Measurements from ENCODE around the gene PLCG1.

PLCG1 gene

DNA sequence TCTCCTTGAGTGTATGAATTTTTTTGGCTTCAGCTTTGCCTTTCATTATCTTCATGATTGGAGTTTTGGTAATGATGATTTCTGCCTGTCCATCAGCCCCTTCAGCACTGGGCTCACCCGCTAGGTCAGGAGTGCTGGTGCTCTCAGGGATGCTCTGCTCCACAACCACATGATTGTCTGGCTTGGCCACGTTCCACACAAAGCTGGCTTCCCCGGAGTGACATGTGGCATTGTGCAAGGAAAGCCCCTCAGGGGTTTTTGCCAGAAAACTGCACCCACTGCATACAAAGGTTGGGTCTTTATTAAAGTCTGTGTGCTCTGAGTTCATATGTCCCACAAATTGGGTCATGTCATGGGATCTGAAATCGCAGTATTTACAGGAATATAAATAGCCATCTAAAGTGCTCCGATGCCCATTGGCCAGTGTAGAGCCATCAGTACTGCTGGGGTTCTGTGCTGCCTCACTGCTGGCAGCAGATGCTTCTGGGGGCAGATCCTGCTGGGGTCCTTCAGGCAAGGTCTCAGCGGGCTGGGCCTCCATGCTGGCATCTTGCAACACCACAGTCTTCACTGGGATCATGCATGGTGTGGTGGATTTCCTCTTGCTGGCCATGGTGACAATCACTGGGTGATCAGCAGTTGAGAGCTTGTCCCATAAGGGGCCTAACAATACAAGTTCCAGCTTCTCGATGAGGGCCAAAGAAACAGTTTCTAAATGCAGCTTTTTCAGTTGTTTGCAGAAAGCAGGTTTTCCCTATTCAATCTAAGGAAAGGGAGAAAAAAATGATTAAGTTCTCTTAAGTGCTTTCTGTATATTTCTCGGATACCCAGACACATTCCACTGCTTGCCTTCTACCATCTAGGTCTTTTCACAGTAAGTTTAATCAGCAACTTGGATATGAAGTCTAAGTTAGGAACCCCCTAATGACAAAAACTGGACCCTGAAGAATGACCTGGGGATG, 67.2 kb downstream of the PLCG1 start:
- DNase-seq (ENCODE audit: low spot score): no peak

DNA sequence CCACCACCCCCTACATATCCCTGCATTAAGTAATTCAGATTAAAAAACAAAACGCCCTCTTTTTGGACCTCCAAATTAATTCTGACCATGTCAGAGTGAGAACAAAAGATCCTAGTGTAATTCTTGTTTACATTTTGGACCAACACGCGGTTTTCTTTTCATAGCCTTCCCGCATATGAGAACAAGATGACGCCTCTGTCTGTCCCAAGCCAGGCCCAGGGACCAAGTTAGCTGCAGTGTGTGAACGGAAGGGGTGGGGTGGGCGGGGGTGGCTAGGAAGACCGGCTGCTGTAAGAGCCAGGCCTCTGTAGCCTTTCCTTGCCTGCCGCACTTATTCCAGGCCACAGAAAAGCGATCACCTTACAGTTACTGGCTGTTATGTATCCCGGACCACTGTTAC, 68.0 kb downstream of the PLCG1 start:
- DNase-seq (ENCODE audit: low spot score): no peak

DNA sequence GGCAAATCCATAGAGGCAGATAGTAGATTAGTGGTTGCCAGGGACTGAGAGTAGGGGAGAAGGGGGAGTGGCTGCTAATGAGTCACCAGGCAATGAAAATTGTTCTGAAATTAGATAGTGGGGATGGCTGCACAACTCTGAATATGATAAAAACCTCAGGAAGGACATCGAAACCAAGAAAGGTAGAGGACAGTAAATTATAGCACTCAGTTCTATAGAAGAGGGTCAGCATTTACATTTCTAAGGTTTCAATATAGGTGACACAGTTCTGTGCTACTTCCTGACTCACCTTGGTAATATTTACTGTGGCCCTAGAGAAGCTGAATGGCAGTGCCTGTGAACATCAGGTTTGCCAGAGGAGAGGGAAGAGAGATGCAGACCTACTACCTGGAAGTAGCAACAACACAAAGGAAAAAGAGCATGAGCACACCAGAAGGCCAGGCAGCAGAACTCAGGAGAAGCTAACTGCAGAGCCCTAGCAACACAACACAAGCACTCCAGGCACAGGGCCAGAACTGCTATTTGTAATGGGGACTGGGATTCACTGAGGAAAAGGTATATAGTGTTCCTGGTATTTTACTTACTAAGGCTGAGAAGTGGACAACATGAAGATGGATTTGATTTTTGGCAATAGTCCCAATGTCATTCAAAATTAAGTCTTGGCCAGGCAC, 75.9 kb downstream of the PLCG1 start:
- DNase-seq (ENCODE audit: low spot score): no peak

DNA sequence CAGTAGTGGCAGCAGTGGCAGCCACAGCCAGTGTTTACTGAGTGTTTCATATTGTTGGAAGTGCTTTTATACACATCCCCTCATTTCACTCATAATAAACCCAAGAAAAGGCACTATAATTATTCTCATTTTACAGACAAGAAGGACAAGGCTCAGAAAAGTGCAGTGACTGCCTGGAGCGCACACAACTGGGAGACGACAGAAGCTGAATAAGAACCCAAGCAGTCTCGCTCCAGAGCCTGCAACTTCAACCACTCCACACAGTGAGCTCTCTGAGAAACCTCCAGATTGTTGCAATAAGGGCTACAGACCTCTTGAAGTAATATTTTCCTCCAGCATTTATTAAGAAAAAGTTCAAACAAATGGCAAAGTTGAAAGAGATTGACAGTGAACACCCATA, 76.9 kb downstream of the PLCG1 start:
- DNase-seq (ENCODE audit: low spot score): no peak

DNA sequence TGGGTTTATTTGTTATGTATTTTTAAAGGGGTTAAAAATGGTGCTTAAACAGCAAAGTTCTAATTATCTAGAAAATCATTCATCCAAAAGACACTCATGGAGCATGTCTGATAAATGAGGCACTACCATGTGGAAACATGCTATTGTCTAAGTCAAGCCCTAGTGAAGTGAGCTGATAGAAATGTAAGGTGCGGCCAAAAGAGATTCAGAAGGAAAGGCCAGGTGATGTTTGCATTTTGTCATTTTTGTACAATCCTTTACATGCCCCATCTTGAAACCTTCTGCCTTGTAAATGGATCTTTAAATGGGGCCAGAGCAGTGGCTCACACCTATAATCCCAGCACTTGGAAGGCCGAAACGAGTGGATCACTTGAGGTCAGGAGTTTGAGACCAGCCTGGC, 77.3 kb downstream of the PLCG1 start:
- no peak for DNase-seq (ENCODE audit: low spot score)

DNA sequence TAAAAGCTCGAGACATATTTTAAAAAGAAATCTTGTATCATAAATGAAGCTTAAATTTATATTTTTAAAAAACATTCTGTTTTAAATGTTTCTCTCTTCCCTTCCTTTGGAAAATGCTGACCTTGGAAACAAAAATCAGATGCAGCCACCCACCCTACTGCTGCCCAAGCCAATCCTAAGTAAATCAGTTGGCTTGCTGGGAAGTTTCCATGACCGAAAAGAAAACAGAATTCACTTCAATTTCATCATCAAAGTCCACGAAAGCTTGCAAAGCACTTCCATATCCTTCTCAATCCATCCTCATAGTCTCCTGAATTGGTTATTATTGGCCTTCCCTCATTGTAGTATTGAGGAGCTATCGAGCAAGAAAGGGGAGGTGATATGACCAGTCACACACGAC, 80.1 kb downstream of the PLCG1 start:
- DNase-seq (ENCODE audit: low spot score): no peak

DNA sequence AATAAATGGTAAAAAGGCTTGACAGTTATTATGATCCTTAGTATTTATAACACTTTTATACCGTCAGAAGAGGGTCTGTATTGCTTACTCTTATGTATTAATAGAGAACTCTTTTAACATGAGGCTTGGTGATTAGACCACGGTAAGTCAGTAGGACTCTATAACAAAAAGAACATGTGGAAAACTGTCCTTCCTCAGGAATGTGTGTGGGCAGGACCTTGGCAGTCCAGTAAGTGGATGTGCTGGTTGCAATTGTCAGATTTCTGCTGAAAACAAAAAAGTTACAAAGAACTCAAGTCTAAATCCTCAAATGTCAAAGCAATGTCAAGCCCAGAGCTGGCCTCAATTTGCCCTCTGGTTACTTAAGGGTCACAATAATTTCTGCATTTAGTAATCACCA, 81.1 kb downstream of the PLCG1 start:
- no peak for DNase-seq (ENCODE audit: low spot score)

DNA sequence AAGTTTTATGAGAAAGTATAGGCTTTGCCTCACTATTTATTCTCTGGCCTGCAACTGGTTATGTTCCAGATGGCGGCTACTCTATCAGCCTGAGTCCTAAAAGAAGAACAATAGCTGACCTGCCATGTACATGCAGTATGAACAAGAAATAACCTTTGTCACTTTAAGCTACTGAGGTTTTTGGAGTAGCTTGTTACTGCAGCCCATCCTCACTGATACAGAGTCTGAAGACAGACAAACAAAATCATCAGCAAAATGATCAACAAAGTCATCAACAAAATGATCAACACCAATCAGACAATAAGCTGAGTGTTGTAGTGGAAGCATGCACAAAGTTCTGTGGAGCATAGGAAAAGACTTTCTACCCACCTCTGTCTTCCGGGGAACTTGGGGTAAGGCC, 82.5 kb downstream of the PLCG1 start:
- no peak for DNase-seq (ENCODE audit: low spot score)

DNA sequence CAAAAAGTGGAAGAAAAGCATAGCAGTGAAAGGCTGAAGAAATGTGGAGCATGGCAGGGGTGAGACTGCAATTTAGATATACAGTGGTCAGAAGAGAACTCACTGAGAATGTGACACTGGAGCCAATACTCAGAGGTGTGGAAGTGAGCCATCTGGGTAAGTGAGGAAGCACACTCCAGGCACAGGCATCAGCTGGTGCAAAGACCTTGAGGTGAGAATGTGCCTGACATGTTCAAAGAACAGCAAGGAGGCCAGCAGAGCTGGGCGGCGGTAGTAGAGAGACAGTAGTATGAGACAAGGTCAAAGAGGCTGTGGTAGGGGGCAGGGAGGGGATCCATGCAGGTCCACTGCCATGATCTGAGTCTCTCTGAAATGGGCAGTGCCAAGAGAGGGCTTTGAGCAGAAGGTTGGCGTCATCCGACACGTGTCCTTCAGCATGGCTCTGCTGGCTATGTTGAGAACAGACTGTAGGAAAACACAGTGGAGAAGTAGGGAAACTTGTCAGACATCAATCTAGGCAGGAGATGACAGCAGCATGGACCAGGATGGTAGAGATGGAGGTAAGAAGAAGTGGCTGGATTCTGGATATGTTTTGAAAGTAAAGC, 84.4 kb downstream of the PLCG1 start:
- DNase-seq (ENCODE audit: low spot score): no peak

DNA sequence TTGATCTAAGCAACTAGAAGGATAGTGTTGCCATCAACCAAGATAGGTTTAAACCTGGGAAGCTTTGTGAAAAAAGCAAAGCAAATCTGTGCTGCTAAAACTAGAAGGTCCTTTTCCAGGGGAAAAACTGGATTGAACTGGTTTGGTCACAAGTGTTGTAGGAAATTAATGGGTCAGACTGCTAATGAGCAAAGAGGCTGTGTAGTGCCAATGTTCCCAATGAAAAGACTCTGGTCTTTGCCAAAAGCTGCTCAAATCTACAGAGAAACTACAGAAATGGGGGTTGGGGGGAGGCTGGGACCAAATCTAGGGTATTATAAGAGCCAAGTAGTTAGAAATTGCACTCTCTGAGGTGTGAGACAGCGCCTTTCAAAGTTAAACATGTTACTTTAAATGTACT, 85.0 kb downstream of the PLCG1 start:
- no peak for DNase-seq (ENCODE audit: low spot score)

DNA sequence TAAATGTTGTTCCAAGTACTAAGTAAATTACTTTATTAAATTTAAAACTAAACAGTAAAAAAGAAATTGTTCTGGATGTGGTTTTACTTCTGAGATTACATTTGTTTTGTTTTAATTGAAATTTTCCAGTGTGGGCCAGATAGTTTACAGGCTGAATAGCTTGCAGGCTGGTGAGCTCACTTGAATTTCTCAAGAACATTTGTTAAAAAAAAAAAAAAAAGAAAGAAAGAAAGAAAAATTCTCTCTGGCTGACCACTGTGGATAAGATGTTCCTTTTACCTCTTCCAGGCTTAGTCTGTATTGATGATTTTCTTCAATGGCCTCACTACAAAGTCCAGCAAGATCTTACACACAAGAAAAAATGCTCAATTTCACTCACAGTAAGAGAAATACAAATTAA, 85.4 kb downstream of the PLCG1 start:
- no peak for DNase-seq (ENCODE audit: low spot score)

DNA sequence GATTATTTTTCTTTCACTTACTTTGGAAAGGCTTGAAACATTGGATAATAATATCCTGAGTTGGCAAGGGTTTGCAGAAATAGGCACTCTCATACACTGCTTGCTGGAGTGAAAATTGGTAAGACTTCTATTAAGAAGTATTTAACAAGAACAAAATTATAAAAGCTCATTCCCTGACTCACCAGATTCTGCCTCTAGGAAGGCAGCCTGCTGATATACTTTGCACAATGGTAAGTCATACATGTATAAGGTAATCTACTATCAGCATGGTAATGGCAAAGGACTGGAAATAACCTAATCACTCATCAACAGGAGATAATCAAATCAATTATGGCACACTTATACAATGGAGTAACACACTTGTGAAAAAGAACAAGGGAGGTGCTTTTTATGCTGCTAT, 85.8 kb downstream of the PLCG1 start:
- no peak for DNase-seq (ENCODE audit: low spot score)

DNA sequence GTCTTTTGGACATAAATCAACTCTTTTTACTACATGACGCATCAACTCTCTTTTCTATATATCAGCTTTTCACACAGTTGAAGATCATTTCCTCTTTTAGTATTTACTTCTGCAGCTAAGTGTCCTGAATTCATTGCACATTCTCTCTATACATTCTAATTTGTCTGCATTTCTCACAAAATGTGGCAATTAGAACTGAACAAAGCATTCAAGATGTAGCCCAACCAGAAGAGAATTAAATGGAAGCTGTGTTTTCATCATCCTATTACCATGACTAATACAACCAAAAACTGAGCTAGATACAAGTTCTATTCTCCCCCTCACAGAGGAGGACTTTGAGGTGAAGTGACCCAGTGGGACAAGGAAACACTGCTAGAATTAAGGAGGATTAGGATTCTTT, 86.9 kb downstream of the PLCG1 start:
- DNase-seq (ENCODE audit: low spot score): no peak

DNA sequence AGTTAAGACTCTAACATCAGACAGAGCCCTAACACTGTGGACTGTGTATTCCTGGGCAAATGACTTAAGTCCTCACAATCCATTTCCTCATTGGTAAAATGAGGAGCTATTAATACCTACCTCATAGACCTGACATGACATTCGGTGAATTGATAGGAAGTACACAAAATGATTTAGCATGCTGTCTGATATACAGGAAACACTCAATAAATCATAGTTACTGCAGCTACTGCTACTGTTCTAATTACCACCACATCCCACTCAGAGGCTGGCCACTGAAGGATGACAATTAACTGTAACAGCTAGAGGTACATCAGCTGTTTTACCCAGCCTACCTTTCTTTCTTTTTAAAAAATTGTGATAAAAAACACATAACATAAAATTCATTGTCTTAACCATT, 87.7 kb downstream of the PLCG1 start:
- DNase-seq (ENCODE audit: low spot score): no peak

DNA sequence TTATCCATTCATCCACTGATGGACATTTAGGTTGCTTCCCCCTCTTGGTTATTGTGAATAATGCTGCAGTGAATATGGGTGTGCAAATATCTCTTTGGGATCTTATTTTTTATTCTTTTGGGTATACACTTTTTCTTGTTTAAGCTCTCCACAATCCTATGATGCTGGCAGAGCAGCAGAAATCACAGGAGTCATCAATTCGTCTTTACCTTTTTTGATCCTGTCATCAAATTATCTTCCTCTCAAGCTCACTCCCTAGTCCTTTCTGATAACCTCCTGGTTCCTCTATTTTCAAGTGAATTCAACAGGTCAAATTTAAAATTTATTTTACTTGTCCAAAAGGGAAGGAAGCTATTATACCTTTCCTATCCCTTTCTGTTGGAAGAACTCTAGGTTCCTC, 89.1 kb downstream of the PLCG1 start:
- DNase-seq (ENCODE audit: low spot score): no peak

Small RNA genes within 50 kb of the gene (small RNA-seq; reads per million reads assigned to genes)
- 0 reads per million in 2 experiments for gene AL022394.1
- 0 reads per million in 2 experiments for gene MIR6871
